GM12892 (cell line): ENCODE results near the gene LBHD1.
"Not testable (repeated sequence)": the region's sequence is repeated elsewhere in the genome, so short reads cannot be mapped to it uniquely, and the experiment has no call there.

ENCODE experiments used
- DNase-seq: peaks from one replicate; pipeline ENCODE4 v3.0.0; 2011; ENCODE audit not compliant: insufficient read length
- FAIRE-seq: peaks from 2 replicates; lab custom pipeline; 2011; peaks lifted over from hg19 to GRCh38; lab: Jason Lieb, UNC
- POLR2A ChIP-seq: IDR thresholded peaks from 2 replicates; pipeline ENCODE4 v1.6.1; 2011; ENCODE audit warnings: low read depth, low read length, control low read depth
- POLR2AphosphoS5 ChIP-seq: IDR thresholded peaks from 2 replicates; pipeline ENCODE4 v1.6.1; 2011; ENCODE audit warnings: low read depth, low read length, control low read depth
- TAF1 ChIP-seq: IDR thresholded peaks from 2 replicates; pipeline ENCODE4 v1.6.1; 2011; ENCODE audit warnings: low read depth, mild to moderate bottlenecking, control low read depth, low read length, borderline replicate concordance

LBHD1 gene

GRCh38 chr11:62708793-62709192 lies 36.7 kb upstream of the LBHD1 start:
- DNase-seq (no peak), FAIRE-seq (peak; percentile 21)
- TF ChIP-seq TAF1 = no peak
- TF ChIP-seq POLR2AphosphoS5 = no peak
- no peak for TF ChIP-seq POLR2A

- DNase-seq (no peak), FAIRE-seq (no peak)
- TF ChIP-seq TAF1 (no peak), POLR2AphosphoS5 (no peak), POLR2A (no peak)
Observed at GRCh38 chr11:62708392-62708791, 36.3 kb upstream of the LBHD1 start.

- no peak for DNase-seq
- FAIRE-seq = no peak
Observed at GRCh38 chr11:62707277-62707861, 35.3 kb upstream of the LBHD1 start, which contains the start of the genes BSCL2 and GNG3. Gene BSCL2 (minus strand): TSS chr11:62707424. CDS start chr11:62707195, 229 bp downstream. Gene GNG3 (plus strand): TSS chr11:62707676. CDS start chr11:62708296, 620 bp downstream.

GRCh38 chr11:62706850-62707247 lies 34.8 kb upstream of the LBHD1 start:
- TF ChIP-seq POLR2A (no peak), POLR2AphosphoS5 (no peak), TAF1 (no peak)
- FAIRE-seq (no peak), DNase-seq (no peak)

More at GRCh38 chr11:62707277-62707861, 35.3 kb upstream of the LBHD1 start, which contains the start of the genes BSCL2 and GNG3:
- TF ChIP-seq TAF1 (no peak), POLR2AphosphoS5 (no peak), POLR2A (no peak)

GRCh38 chr11:62705880-62706849 lies 34.1 kb upstream of the LBHD1 start:
- TF ChIP-seq POLR2AphosphoS5 (no peak; the same call in 1 of the 2 replicates), TAF1 (no peak), POLR2A (peak; percentile 66; the same call in 1 of the 2 replicates)
- DNase-seq (peak; percentile 95), FAIRE-seq (peak; percentile 94)

- DNase-seq (no peak), FAIRE-seq (no peak)
- TF ChIP-seq POLR2AphosphoS5 = no peak
- TF ChIP-seq POLR2A = no peak
- no peak for TF ChIP-seq TAF1
Observed at GRCh38 chr11:62705413-62705812, 33.3 kb upstream of the LBHD1 start.

GRCh38 chr11:62703921-62704320 lies 31.9 kb upstream of the LBHD1 start:
- FAIRE-seq, DNase-seq: not testable (repeated sequence)

GRCh38 chr11:62702246-62702645 lies 30.2 kb upstream of the LBHD1 start:
- FAIRE-seq = no peak

GRCh38 chr11:62694455-62695167 lies 22.5 kb upstream of the LBHD1 start:
- FAIRE-seq = peak; percentile 90
- TF ChIP-seq TAF1 (no peak), POLR2AphosphoS5 (no peak), POLR2A (no peak)
- DNase-seq = peak; percentile 66

More at GRCh38 chr11:62702246-62702645, 30.2 kb upstream of the LBHD1 start:
- TF ChIP-seq POLR2A (no peak), TAF1 (no peak), POLR2AphosphoS5 (no peak)
- DNase-seq = no peak

- FAIRE-seq, DNase-seq: not testable (repeated sequence)
Observed at GRCh38 chr11:62693624-62694023, 21.6 kb upstream of the LBHD1 start.
